ENCODE data around the gene F5.
A peak's percentile ranks its signal among the peaks of the same experiment; 100 is the strongest.

F5 gene

GRCh38 chr1:169586395-169587255 lies at the start of gene F5:
F5 (minus strand) TSS chr1:169586481; CDS start chr1:169586386, 95 bp downstream.
- DNase-seq, result peak; percentile 81

DNA sequence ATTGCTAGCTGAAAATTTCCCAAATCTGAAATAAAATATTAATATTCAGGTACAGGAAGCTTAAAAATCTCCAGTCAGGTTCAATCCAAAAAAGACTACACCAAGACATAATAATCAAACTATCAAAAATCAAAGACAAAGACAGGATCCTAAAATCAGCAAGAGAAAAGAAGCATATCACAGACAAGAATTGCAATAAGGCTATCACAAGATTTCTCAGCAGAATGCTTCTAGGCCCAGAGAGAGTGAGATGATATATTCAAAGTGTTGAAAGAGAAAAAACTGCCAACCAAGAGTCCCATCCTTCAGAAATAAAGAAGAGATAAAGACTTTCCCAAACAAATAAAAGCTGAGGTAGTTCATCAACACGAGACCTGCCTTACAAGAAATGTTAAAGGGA lies 48.6 kb upstream of the F5 start:
- no peak for DNase-seq

- DNase-seq, result no peak
These were observed 47.9 kb upstream of the F5 start for GRCh38 chr1:169634145-169634544.

GRCh38 chr1:169631249-169631648 lies 45.0 kb upstream of the F5 start:
- no peak for DNase-seq

DNA sequence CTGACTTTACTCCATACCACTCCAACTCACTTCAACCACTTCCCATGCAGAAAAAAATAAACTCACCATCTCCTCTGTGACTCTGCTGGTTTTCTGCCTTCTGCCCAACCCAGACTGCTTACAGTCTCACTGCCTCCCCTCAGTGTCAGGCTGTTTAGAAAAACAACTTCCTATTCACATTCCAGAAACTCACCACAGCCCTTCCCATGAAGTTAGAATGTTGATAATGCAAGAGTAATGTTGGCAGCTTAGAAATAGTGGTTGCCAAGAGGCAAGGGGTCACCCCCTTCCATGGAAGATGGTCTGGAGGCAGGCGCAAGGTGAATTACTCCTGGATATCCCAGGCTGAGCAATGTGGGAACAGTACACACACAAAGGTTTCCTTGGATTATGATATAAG lies 43.7 kb upstream of the F5 start, which contains the start of gene SELP:
Gene SELP (minus strand): TSS at position 119 of the 400 bp plus-strand sequence. CDS start 50 bp downstream, at position 69.
- no peak for DNase-seq

- DNase-seq, result no peak
These were observed 38.6 kb upstream of the F5 start for GRCh38 chr1:169624912-169625311.

- DNase-seq, result no peak
These were observed 37.8 kb upstream of the F5 start for GRCh38 chr1:169624122-169624521.

DNA sequence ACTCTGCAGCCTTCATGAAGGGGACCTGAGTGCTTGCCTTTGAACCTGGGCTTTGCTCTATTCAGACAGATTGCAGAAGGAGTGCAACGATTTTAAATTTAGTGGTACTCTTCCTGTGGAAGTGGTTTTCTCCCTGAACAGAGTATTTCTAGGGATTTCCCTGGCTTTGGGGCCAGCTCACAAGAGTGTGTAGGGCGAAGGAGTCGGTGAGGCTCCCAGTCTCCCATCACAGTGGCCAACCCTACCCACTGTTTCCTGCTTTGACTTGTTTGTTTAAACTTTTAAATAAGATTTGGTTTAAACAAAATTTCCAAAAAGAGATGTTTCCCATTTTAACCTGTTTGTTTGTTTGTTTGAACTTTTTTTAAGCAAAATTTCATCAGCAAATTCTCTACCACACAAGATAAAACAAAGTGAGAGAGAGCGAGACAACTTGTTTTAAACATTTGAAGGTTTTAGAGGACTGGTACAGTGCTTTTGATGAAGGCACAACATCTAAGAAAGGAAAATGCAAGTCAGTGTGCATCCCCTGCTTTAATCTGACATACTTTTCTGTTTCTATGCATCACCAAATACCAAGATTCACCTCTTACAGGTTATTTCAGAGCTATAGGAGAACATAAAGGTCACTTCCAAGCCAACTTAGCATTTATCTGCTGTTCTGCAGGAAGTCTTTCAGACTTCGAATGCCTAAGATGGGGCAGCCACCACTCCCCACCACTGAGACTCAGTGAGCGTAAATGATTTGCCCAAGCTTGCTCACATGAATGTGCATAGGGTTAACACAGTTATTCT lies 37.0 kb upstream of the F5 start:
- no peak for DNase-seq

DNA sequence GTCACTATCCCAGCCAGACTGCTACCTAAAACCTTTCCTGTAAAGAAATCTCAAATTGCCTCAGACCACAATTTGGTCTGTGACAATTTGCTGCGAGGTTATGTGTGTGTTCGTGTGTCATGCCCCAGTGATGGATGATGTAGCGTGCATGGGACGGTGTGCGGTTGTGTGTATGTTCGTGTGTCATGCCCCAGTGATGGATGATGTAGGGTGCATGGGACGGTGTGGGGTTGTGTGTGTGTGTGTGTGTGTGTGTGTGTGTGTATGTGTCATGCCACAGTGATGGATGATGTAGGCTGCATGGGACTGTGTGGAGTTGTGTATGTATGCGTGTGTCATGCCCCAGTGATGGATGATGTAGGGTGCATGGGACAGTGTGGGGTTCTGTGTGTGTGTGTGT lies 34.3 kb upstream of the F5 start:
- no peak for DNase-seq

DNA sequence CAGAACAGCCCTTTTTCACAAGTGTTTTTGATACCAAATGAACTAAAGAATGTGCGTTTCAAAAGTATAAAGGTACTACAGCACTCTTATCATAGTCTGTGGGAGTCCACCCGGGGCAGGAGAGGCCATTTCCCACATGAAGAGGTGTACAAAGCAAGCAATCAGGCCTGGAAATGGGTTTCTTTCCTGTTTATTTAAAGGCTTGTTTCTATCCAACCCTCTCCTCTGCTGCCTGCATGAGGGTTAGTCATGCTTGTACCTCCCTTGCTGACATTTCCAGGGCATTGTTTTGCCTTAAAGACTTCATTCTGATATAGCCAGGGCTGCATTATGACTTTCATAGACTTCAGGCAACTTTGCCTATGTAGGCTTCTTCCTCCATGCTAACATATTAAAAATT lies 32.1 kb upstream of the F5 start:
- DNase-seq, result no peak

- no peak for DNase-seq
These were observed 29.5 kb upstream of the F5 start for GRCh38 chr1:169615803-169616202.

DNA sequence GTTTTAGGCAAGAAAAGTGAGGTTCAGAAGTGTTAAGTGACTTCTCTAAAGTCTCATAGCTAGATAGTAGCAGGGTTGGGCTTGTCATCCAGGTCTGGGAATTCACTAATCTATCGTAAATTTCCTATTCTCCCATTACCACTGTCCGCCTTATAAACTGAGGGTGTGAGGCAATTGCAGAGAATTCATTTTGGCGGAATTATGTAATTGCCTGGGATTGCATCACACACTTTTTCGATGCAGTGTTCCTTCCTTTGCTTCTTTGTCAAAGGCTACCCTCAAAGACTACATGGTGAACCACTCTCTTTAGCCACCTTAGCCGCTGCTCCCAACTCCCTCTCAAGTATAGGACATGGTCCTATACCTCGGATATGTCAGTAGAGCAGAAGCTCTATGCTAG lies 24.6 kb upstream of the F5 start:
- DNase-seq, result no peak

- DNase-seq, result no peak
These were observed 23.8 kb upstream of the F5 start for GRCh38 chr1:169610108-169610507.

GRCh38 chr1:169608226-169608625 lies 21.9 kb upstream of the F5 start:
- no peak for DNase-seq

DNA sequence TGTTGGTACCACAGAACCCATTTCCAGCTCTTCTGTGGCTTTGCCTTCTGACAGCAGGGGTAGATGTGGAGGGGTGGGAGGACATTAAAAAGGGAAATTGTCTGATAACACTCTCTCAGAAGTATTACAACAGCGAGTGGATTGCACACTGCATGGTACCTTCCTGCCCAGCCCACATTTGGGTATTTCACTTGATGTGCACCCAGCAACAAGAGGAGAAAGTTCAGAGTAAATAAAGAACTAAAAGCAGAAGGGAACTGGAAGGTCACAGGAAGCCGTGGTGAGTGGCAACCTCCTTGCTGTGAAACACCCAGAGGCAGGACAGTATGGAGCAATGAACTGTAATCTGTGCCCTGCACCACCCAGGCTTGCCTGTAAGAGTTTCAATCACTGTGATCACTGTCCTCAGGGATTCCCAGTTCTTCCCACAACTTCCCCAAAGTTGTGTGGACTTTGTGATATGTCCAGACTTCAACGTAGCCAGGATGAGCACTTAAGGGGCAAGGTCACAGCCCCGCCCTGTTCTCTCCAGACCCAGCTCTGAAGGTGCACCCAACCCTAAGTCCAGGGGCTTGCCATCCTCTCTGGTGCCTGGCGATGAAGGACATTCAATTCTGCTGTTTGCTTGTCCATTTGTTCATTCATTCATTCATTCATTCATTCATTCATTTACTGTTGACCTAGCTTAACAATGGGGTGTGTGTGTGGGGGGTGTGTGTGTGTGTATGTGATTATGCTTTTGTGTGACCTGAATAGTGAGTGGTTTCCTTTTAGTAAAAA lies 18.7 kb upstream of the F5 start:
- DNase-seq, result peak; percentile 14

DNA sequence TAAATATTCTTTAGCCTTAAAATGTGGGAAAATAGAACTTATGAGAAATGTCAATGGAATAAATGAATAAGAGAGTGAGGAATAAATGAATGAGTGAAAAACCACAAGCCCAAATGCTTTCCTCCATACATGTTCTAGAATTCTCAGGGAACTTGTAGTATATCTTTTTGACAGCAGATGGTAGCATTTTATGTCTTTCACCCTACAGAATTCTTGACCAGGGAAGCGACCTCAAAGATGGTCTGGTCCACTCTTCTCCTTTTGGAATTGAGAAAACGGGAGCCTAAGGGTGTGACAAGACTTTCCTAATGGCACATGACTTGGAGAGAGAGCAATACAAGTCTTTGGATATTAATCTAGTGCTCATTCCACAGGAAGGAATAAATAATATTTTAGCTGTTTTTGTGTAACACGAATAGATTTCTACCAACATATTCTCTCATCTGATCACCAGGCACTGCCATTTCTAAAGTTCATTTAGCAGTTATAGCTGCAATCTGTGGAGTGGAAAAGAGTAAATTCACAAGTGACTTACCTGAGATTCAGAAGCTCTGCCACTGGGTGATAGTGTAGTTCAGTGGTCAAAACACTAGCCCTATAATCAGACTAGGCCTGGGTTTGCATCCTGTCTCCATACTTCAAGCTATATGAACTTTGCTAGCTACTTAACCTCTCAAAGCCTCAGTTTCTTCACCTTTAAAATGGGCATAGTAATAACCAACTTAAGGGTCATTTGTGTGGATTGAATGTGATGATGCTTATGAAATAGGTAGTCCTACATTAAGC lies 15.0 kb upstream of the F5 start:
- DNase-seq, result no peak

DNA sequence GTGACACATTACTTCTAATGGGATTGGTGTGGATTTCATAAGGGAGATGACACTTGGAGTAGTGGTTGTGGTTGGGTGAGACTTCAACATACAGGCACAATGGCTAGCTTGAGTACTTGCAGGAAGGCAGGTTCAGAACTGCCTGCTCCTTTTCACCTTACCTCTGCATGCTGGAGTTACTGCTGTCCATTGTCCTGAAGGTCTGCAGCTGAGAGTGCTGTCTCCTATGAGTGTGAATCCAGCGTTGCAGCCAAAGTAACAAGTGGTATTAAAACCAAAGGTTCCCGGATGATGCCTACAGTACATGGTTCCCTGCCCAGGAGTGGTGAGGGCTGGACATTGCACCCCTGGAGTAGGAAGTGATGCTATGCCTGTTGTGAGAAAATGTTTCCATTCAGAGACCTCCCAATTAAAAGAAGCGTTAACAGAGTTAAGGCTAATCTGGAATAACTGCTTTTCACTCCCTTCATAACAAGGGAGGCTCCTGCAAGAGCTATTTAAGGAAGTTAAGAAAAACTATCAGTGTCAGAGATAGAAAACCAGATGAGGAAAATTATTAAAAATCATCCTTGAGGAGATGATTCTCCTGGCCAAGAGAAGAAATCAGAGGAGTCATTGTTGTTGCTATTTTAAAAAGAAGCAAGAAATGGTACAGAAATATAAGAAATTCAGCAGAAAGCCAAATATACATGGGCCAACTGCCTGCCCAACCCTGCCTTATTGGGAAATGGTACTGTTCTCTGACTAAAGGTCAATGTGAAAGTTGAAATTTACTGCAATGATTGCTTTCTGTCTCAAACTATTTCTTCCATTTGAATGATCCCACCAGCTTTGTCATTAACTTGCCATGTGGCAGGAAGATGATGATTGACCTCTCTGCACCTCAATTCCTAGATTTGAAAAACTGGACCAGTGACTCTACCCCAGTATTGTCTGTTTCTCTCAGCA lies 9.8 kb upstream of the F5 start:
- DNase-seq, result no peak

- DNase-seq, result peak; percentile 27
These were observed 8.1 kb upstream of the F5 start for GRCh38 chr1:169594391-169594790.

- no peak for DNase-seq
These were observed 4.7 kb upstream of the F5 start for GRCh38 chr1:169590932-169591331.

GRCh38 chr1:169588785-169589485 lies 2.7 kb upstream of the F5 start:
- no peak for DNase-seq

GRCh38 chr1:169588112-169588511 lies 1.8 kb upstream of the F5 start:
- no peak for DNase-seq
